GM21529 (cell line): ENCODE data around the gene CLIP2.
"Not testable (repeated sequence)": the region's sequence is repeated elsewhere in the genome, so short reads cannot be mapped to it uniquely, and the experiment has no call there.

ENCODE experiments used
- ATAC-seq: cut with Tn5 transposase; IDR thresholded peaks from one replicate; pipeline ENCODE4 v1.9.1; 2021; ENCODE audit not compliant: unreplicated experiment

The CLIP2 gene

DNA sequence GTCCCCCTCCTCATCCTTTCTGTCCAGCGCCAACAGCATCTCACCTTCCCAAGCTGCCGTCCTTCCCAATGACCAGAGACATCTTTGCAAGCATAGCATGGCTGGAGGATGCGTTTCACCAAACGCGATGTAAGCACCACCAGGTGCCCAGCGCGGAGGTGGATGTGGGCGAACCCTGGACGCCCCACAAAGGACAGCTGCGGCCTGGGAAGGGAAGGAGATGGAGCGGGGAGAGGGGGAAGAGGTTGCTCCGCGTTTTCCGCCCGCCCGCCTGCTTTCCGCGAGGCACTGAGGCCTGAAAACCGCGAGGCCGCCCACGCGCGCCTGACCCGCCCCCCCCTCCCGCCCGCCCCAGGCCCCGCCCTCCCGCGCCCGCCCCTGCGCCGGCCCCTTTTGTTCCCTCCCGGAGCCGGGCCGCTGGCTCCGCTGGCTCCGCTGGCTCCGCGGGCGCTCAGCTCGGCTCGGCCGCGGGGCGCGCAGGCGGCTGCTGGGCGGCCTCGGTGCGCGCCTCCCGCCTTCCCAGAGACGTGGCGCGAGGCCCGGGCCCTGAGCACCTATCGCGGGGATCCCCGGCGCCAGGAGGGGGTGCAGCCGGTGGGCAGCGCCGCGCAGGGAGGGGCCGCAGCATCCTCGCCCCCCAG lies at the start of gene CLIP2:
Gene CLIP2, plus strand, starts transcription at position 390 of the 641 bp plus-strand sequence. CDS start 28,140 bp downstream, outside the sequence.
- ATAC-seq = peak; percentile 51

DNA sequence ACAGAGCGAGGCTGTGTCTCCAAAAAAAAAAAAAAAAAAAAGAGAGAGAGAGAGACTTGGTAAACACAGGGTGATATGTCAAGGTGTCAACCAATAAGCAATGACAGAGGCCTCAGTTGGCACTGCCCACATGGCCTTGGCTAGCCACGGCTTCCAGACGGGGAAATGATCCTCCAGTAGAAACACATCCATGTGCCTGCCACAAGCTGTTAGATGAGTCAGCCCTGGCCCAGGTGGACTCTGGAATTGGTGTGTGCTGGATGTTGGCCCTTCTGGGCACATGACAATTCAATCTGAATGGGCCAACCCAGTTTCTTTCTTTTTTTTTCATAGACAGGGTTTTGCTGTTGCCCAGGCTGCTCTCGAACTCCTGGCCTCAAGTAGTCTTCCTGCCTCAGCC lies 48.7 kb upstream of the CLIP2 start:
- no peak for ATAC-seq

DNA sequence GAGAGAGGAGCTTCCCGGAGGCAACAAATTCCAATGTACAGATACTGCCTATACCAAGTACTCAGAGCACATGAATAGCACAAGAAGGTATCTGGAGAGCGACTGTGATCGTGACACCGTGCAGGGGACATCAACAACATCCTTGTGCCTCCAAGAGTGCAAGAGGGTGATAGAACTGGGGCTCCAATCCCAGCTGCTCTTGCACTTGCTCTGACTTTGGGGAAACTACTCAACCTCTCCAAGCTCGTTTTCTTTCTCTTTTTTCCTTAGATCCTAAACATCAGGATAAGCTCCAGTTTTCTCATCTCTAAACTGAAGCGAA lies 47.1 kb upstream of the CLIP2 start:
- ATAC-seq = no peak

DNA sequence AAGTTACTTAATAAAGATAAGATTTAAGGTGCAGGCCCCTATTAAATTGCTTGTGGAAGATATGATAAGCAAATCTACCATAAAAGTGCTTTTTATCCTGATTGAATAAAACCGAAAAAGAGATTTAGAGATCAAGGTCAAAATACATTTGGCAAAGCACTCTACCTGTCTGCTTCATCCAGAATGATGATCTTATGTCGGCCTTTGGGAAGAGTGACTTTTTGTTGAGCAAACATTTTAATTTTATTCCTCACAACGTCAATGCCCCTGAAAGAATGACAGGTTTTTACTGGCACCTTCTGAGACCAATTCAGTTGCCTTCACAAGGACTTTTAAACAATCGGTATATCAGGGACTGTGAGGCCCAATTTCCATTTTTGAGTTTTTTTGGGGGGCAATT lies 42.7 kb upstream of the CLIP2 start:
- no peak for ATAC-seq

DNA sequence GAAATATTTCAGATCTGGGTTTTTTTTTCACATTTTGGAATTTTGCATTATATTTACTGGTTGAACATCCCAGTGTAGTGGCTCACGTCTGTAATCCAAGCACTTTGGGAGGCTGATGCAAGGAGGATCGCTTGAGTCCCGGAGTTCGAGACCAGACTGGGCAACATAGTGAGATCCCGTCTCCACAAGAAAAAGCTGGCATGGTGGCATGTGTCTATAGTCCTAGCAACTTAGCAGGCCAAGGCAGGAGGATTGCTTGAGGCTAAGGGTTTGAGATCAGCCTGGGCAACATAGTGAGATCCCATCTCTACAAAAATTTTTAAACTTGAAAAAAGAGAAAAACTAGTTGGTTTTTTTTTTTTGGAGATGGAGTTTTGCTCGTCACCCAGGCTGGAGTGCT lies 41.1 kb upstream of the CLIP2 start:
- no peak for ATAC-seq

DNA sequence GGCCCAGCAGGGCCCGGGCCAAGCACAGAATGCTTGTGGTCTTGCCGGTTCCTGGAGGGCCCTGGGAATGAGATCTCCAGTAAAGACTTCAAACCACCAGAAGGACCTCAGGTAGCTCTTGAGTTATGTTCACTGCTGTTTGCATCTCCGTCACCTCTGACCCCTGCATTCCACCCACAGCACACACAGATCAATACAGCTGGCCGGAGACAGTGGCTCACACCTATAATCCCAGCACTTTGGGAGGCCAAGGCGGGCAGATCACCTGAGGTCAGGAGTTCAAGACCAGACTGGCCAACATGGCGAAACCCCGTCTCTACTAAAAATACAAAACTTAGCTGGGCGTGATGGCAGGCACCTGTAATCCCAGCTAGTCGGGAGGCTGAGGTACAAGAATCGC lies 40.1 kb upstream of the CLIP2 start:
- not testable (repeated sequence) for ATAC-seq

DNA sequence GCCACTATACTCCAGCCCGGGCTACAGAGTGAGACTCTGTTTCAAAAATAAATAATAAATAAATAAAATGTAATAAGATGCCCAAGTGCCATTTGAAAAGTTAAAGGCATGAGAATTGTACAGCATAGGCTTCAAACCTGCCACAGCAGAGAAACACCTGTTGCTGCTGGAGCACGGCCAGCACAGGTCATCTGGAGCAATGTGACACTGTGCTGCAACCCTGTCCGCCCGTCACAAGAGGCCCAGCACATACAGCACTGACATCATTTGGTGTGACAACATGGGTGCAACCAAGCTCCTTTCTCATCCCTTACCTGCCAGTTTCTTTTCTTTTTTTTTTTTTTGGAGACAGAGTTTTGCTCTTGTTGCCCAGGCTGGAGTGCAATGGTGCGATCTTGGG lies 36.3 kb upstream of the CLIP2 start:
- no peak for ATAC-seq

DNA sequence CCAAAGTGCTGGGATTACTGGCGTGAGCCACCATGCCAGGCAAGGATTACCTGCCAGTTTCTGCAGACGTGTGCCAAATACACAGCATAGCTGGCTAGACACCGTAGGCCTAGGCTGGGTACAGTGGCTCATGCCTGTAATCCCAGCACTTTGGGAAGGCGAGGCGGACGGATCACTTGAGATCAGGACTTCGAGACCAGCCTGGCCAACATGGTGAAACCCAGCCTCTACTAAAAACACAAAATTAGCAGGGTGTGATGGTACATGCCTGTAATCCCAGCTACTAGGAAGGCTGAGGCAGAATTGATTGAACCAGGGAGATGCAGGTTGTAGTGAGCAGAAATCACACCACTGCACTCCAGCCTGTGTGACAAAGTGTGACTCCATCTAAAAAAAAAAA lies 35.9 kb upstream of the CLIP2 start:
- no peak for ATAC-seq

DNA sequence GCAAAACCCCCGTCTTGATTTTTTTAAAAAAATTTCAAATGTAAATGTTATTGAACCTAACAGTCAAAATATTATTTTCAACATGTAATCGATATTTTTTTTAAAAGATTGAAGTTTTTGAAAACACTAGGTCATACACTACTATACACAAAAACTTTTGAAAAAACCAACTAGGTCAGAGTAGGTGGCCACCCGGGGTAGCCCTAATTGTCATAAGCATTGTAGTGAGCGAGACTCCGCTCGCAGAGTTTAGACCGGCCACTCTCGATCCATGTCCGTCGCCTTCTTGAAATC lies 35.4 kb upstream of the CLIP2 start:
- no peak for ATAC-seq

DNA sequence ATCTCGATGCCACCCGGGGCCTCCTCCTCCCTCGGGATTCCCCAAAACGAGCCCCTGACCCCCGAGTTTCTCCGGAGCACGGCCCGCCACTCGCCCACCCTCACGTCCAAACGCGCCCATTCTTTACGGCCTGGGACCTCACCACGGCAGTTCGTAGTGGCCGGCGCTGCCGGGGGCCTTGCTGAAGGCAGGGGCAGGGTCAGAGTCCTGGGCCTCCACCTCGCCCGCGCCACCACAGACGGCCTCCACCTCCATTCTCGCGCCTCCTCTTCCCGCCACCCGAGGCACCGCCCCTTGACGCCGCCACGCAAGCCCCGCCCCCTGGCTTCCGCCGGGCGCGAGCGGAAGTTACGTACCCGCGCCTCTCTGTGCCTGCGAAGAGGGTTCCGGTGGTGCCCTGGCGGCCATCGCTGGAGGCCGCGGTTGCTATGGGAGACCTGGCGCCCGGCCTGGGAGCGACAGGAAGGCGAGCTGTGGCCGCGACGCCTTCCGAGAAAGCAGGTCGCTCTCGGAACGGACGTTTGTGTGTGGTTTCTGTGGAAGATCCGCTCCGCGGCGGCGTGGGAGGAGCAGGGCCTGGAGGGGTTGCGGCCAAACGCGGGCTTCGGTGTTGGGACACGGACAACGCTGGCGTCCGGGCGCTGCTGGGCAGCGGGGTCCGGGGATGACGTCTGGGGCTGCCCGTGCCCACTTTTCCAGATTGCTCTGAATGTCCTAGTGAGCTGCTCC lies 34.9 kb upstream of the CLIP2 start, which contains the start of gene RFC2:
Gene RFC2, minus strand, starts transcription at position 271 of the 729 bp plus-strand sequence. Its CDS starts 16 bp downstream, at position 255.
- peak; percentile 89 for ATAC-seq

DNA sequence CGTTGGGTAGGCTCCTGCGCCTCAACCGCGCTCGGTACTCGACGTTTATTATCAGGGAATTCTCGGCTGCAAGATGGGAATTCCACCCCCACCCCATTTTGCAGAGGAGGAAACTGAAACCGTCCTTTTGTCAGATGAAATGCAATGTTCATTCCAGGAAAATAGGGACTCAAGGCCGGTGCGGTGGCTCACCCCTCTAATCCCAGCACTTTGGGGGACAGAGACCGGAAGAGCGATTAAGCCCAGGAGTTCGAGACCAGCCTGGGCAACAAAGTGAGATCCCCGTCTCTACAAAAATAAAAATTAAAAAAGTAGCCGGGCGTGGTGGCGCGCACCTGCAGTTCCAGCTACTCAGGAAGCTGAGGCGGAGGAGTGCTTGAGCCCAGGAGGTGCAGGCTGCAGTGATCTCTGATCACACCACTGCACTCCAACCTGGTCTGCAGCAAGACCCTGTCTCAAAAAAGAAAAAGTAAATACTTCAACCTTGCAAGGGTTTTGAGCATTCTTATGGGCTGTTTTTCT lies 34.3 kb upstream of the CLIP2 start:
- ATAC-seq = no peak

DNA sequence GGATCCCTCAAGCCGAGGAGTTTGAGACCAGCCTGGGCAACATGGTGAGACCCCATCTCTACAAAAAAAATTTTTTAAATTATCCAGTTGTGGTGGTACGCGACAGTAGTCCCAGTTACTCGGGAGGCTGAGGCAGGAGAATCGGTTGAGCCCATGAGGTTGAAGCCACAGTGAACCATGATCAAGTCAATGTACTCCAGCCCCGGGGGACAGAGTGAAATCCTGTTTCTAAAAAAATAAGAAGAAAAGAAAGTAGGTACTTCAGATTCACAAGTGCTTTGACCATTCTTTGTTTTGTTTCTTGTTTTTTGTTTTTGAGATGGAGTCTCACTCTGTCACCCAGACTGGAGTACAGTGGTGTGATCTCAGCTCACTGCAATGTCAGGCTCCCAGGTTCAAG lies 33.7 kb upstream of the CLIP2 start:
- ATAC-seq = not testable (repeated sequence)

DNA sequence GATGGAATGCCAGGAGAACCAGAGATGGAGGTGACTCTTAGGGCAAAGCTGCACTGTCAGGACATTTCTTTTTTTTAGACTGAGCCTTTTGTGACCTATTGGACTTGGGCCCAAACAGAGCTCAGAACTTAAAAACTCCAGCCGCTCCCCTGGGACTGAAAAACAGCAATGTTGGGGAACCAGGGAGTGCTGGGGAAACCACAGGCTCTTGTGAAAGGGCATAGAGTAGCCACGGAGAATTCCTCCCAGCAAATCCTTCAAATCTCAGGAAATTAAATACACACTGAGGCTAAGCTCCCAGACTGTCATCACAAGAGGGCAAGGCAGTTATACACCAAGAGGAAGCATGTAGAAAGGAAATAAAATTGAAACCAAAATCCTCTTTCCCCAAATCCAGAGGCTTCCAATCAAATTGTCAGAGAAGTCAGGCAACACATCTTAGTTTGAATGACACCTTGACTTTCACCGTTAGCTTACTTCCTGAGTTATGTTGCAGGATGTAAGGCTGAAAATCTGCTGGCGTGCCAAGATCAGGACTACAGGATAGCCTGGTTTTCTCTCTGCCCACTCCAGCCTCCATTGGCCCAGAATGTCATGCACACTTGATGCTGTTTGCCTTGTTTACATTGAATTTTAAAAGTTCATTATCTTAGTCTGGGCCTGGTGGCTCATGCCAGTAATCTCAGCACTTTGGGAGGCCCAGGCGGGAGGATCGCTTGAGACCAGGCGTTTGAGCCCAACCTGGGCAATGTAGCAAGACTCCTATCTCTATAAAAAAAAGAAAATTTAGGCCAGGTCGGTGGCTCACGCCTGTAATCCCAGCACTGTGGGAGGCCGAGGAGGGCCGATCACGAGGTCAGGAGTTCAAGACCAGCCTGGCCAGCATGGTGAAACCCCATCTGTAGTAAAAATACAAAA lies 32.5 kb upstream of the CLIP2 start:
- ATAC-seq = no peak

DNA sequence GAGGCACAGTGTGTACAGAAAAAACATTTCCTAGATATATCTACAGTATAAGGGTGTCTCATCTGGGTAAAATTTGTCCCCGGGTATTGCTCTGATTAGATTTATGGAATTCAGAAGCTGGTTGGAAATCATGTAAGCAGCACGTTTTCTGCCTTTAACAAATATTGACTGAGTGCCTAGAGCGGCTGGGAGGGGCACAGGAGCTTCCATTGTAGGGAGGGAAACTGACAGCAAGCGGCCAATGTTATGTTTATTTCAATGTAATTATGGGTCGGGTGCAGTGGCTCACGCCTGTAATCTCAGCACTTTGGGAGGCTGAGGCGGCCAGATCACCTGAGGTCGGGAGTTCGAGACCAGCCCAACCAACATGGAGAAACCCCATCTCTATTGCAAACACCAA lies 30.6 kb upstream of the CLIP2 start:
- ATAC-seq = no peak

DNA sequence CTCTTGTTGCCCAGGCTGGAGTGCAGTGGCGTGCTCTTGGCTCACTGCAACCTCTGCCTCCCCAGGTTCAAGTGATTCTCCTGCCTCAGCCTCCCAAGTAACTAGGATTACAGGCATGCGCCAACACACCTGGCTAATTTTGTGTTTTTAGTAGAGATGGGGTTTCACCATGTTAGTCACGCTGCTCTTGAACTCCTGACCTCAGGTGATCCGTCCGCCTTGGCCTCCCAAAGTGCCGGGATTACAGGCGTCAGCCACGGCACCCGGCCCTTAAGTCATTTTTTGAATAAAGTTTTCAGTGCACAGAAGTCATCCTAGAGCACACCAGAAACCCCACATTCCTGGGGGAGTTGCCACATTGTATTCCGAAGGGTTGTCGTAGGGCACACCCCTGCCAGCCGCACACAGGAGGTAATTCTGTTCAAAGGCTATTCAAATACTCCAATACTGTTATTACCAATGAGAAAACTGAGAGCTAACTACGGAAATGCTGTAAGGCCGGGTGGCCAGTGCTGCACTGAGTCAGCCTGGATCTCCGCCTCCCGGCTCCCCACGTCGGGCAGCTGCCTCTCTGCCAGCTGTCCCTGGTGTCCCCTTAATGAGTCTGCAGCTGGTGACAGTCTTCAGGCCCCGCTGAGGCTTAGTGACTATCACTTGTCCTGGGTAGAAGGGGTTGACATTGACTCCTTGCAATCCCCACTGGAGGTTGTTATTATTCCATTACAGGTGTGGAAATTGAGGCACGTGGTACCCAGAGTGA lies 26.4 kb upstream of the CLIP2 start:
- no peak for ATAC-seq

DNA sequence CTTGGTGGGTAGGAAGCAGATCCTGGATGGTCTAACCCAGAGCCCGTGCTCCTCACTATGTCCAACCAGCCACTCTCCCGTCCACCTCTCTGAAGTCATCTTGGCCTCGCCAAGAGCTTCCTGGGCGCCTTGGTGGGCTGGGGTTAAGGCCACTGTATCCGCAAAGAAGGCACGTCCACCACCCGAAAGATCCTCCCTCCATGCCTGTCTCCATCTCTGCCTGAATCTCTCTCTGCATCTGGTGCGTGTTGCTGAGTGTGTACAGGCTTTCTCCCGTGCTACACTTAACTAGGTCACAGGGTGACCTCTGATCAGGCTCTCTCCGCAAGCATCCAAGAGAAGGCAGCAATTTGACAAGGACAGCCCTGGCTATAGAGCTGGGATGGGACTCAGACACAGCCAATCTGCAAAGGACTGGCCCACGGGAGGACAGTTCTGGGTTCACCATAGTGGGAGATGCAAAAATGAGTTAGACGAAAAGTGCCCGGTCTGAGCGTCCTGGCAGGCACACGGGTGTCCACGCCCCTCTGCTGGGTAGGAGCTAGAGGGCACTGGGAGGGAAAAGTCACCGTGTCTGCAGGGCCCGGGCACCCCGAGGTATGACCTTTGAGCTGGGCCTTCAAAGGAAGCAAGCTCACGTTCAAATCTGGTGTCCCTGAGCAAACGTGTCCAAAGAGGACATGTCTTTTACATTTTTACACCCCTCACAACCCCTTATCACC lies 25.6 kb upstream of the CLIP2 start:
- ATAC-seq = no peak

DNA sequence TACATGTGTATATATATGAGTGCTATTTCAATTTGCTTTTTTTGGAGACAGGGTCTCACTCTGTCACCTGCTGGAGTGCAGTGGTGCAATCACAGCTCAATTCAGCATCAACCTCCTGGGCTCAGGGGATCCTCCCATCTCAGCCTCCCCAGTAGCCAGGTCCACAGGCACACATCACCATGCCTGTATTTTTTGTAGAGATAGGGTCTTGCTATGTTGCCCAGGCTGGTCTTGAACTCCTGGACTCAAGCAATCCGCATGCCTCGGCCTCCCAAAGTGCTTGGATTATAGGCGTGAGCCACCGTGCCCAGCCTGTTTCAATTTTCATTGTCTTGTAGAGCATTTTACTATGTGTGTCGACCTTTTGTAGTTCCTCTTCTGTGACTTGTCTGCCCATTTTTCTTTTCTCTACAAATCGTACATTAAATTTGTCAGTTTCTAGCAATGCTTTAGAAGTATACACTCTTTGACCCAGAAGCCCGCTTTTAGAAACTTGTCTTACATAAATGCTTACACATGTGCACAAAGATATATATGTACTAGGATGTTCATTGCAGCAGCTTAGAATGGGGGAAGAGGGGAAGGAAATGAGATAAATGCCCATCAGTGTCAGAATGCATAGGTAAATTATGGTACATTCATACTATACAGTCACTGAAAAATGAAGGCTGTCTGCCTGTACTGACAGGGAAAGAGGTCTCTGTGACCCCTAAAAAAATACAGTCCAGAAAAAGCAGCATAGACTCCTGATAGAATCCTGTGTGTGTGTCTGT lies 22.8 kb upstream of the CLIP2 start:
- ATAC-seq = no peak

DNA sequence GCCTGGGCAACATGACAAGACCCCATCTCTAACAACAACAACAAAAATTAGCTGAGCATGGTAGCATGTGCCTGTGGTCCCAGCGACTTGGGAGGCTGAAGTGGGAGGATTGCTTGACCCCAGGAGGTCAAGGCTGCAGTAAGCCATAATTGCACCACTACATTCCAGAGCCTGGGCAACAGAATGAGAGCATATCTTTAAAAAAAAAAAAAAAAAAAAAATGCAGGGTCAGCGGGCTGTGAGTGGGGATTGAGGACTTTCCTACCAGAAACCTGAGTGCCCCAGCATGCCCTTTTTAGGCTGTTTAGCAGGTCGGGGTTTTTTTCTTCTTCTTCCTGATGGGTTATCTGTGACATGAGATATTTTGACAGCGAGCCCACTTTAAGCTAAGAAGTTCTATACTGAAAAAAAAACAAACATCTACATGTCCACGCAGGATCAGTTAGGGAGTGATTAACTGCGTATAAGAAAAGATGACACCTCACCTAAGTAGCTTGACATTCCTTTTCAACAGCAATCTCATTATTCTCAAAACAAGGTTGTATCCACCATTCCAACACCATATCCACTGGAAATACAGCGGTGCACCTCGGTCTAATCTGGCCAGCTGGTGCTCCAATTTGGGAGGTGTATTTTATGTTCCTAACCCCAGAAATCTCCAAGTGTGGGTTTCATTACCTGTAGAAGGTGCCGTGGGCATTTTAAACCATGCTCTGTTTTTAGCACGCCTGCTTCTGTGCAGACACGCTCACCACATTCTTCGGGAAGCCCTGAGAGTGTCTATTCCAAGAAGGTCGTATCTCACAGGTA lies 21.2 kb upstream of the CLIP2 start:
- no peak for ATAC-seq
